GM11168 (cell line): ENCODE measurements around the gene SAP30L.

ENCODE experiments used
- in situ Hi-C: fragments of 300-500 bp; cut with MboI; formaldehyde crosslinking; loops from one replicate; pipeline ENCODE4 v1.12.0; 2022; ENCODE audit warnings: low sequenced_read_pairs; ENCODE audit not compliant: unreplicated experiment

SAP30L gene

DNA sequence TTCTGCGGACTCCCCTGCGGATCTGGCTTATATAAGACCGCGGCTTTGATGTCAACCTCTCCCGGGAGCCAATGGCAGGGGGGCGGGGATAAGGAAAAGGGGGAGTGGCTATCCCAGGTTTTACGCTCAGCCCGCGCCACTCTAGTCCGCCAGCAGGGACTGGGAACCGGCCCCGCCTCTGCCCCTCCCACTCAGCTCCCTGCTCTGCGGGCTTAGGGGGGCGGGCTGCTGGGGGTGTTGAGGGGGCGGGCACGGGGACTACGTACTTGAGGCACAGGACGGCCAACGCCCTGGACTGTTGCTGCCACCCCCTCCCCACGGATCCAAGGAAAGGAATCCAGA lies 32.4 kb downstream of the SAP30L start, which contains the start of gene HAND1:
HAND1 (minus strand) TSS at position 4 of the 342 bp plus-strand sequence. CDS start 219 bp downstream, outside the sequence.
- in situ Hi-C loops, result no loop called here

DNA sequence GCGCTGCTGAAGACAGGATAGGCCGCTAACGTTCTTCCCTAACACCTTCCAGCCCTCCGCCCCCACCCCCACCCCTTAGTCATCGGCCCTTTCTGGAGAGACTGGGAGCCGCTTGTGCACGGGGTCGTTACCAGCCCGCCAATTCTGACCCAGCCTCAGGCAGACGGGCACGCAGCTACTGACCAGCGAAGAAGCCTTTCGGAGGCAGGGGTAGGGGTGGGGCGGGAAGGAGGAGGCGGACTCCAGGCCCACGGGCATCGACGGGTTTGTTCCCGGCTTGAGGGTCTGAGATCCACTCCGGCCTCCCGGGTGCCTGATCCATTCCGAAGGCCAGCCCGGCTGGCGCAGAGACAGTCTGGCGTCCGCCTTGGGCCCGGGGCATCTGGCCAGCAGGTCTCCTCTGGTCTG lies 33.0 kb downstream of the SAP30L start:
- in situ Hi-C loops, result no loop called here

DNA sequence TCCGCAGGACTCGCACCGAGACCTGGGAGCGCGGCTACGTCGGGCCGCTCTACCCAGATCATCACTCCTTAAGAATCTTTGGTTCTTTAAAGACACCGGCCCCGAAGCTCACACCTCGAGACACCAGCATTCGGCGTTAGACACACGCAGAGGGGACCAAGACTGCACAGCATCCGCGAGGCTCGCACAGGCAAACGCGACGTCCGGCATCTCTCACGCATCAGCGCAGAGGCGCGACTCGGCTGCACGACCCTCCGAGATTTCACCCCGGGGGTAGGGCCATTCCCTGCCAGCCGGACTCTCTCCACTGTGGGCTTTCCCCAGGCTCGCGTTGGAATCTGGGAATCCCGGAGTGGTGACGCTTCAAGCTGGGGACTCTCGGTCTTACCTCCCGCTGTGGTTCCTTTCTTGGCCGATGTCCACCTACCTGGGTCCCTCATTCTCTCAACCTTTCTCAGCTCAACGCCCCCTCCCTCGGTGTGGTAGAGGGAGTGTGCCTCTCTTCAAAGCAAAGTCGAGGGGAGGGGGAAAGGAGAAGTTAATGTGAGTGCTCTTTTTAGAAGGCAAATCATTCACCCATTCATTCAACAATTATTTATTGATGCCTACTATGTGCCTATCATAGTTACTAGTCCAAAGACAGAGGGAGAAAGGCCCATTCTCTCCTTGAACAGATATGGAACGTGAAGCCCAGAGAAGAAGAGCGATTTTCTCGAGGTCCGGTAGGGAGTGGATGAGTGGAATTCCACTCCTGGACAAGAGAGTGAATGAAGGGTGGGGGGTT lies 33.6 kb downstream of the SAP30L start:
- in situ Hi-C loops, result no loop called here

DNA sequence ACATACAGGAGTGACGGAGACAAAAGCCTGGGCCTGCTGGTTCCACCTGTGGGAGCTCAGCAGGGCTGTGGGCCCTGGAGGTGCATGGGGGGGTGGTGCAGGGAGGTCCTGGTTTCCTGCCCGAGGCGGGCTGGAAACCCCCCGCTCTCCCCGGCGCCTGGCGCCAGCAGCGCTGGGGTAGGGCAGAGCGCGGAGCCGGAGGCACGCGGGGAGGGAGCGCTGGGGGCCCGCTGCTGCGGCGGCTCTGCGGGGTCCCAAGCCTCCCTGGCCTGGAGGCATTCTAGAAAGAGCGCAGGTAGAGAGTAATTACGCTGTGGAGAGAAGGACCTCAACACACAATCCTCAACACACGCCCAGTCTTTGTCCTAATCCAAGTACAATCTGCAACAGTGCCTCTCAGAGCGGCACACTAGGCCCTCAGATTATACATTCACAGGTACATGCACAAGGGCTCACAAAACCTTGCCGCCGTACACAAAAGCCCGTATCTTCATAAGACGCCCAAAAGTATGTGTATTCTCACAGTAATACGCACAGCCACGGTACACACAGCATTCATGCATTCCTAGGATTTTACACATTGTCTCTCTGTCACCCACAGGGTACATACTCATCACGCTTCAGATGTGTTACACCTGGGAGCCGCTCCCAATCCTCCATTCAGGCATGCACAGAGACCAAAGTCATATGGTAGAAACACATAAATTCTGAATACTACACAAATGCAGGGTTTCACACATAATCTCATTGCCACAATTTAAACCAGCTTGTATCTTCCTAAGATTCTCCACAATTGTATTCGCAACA lies 34.4 kb downstream of the SAP30L start:
- in situ Hi-C loops, result no loop called here

DNA sequence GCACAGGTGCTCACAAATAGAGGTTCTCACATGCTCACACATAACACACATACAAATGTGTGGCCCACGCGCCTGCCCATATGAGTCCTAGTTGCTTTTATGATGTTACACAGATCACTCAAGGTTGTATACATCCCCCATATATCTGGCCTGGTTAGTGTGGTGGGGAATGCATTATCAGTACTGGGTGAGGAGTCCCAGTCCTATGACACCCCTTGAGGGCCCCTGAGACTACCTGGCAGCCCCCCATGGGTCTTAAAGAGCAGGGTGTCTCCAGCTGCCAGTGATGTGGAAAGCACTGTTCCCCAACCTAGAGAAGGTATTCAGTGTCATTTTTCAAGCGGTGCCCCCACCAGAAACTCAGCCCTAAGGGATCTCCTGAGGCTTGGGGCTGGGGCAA lies 35.0 kb downstream of the SAP30L start:
- in situ Hi-C loops, result no loop called here

DNA sequence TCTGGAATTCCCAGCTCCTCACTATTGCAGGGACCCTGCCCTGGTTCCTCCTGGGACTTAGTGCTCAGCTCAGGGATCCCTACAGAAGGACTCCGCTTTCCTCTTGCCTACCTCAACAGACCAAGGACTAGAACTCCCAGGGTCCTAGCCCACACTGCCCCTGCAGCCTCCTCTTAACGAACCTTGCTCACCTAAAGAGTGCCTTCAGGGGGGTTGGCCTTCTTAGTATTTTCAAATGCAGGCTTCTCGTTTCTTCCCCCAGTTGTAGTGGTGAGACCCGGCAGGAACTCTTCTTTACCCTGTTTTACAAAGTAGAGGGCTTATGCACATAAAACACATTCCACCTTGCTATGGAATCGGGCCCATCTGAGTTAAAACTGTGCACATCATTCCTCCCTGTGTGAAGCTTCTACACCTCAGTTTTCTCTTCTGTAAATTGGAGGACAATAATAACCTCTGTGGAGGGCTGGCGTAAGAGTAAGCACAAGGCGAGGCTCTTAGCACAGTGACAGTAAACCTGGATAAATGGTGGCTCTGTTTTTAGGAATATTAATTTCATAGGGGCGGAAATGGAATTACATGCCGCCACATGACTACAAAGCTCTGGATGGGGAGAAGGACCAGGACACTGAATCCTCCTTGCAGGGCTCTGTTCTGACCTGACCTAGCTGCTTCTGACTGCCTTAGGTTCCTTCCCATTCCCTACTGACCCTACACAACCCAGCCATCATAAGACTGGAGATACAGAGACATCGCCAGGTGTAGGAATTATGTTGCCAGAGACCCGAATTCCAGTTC lies 36.0 kb downstream of the SAP30L start:
- in situ Hi-C loops, result no loop called here

DNA sequence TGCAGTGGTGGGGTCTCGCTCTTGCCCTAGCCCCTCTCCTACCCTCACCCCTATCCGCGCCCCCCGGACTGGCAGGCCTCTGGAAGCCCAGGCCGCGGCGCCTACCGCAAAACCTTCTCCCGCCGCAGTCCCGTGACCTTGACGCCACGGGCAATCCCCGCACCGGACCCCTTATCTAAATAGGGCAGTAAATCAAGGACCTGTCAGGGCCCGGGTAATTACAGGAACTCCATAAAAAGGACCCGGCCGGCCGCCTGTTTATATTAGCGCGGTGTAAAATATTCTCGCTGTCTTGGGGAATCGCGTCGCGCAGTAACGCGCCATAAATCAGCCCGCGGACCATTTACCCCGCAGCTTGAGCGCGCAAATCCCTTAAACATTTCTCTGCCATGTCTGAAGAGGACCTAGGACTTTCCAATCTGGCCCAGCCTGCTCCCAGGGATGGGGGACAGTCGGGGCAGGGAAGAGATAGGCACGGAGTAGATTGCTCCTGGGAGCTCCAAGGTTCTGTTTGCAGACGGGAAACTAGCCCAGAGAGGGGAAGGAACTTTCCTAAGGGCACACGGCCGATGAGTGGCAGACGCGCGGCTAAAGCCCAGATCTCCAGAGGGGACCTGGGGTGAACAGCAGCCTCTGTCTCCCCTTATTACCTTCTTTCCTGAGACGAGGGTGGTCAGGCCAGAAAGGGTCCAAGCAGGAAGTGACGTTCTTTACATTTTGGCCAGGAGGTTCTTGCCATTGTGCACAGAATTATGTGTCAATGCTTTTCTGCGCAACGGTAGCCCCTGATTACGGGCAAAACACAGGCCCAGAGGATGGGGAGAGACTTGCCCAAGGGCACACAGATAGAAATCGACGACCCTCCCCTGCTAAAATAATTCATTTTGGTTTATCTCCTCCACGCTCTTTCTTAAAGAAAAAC lies 37.0 kb downstream of the SAP30L start:
- in situ Hi-C loops, result no loop called here

DNA sequence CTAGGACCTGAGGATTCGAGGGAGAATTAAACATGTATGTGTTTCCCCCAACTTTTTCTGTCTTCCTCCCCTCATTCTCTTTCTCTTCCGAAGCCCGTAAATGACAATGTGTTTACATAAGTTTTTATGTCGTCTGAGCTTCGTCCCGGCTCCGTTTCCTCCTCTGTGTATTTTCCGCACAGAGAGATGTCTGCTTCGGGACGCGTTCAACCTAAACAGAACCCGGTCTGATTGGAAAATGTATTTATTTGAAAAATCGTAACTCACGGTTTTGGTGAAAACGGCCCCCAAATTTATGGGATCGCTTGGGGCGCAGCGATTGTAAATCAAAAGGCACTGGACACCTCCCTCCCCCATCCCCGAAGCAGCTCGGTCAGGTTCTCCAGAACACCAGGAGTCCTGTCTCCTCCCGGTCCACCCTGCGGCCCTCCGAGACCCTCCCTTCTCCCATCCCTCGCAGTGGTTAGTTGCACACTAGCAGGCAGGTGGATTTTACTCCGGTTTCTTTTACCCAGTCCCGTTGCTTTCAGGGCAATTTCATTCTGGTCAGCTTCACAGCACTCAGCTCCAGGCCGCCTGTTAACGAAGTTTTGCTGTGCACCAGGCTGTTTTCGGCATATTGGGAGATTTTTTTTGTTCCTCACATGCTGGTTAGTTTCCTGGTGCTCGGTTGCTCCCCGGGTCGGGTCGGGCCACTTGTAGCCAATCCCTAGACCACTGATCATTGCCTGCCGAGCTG lies 38.0 kb downstream of the SAP30L start:
- in situ Hi-C loops, result no loop called here

DNA sequence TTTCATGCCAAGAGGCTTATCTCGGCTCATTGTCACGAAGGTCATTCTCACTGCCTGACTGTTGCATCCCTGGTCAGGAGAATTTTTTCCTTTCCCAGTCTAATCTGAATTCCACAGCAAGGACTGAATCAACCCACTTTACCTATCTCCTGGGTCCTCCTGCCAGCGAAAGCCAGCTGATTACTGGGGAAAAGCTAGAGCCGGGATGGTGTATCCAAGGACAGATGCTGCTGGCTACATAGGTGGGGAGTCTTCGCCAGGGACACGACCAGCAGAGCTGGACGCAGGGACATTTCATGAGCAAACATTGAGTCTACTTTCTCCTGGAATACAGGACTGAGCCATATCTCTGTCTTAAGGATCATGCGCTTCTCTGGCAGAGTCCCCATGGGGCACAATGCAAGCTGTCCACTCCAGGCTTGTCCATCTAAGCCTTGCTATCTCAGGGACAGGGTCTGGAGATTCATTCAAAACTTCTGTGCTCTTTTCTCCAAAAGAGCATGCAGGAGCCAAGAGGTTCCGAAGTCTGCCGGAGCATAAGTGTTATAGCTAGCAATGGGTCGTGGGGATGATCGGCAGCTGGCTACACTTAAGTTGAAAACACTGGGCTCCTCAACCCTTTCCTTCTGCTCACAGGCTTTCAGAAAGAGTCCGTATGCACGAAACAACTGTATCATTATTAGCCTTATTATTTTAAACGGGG lies 38.7 kb downstream of the SAP30L start:
- in situ Hi-C loops, result no loop called here

DNA sequence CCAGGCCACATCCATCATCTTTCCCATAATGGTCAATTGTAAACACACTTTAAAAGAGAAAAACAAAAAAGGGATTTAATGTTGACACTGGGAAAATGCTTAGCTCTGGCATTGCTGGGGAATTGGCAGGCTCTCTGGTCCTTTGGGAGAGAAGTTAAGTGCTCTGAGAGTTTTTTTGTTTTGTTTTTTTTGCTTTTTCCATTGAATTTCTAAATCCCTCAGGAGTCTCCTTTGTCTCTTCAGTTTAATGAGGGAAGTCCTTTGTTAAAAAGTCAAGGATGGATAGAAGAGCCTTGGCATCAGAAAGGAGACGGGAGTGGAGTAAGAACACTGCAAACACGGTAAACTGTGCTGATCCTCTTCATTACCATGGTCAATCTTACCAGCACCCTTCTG lies 39.3 kb downstream of the SAP30L start:
- in situ Hi-C loops, result no loop called here

DNA sequence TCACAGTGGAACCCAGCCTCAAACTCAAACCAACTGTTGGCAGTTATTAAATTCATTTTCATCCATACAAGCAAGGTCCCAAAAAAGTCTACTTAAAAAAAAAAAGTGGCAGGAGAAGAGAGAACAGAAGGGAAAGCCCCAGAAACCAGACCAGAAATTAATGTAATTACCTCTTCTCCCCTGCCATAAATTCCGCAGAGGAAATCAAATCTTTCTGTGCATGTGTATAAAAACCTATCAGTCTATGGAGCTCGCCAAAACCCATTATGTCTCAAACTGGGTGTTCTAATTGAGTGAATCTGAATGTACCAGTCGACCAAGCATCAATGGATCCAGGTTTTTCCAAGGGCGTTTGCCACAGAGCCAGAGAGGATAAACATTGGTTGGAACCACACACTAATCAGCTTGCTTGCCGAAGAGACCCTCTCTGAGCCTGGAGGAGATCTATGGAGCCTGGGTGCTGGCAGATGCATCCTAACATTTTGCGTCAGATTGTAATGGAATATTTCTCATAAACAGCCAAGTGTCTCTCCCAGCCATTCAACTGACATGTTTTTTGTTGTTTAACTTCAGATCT lies 40.1 kb downstream of the SAP30L start:
- in situ Hi-C loops, result no loop called here

DNA sequence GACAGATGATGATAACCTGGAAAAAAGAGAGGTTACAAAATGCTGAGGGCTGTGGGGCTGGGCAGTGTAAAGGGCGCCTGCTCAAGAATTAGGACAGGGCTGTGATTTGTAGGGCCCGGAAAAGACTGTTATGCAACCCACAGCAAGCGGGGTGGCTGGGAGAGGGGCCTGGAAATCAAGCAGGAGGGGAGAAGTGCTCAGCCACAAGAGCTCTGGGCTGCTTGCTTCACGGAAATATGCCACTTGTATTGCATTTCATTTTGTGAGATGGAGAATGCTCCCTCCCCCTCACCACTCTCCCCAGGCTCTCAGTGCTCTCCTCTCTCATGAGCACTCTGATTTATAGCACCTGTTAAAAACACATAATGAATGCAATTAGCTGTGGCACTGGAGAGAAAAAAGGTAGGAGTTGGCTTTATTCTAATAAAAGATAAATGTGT lies 40.6 kb downstream of the SAP30L start:
- in situ Hi-C loops, result no loop called here

DNA sequence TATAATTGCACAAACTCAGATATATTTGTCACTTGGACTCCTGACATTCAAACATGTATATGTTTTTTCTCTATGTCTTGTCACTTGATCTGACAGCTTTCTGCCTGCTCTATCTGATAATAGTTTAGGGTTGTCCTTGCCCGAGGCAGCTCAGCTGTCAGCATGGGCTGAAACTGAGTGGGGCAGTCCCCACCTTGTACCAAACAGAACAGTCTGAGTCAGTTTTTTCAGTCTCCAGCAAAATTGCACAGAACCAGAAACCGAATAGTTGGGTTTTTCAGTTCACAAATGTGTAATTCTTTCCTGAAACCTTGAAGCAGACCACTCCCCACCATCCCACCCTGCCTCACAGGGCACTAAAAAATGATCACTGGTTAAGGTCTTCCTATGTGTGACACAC lies 41.7 kb downstream of the SAP30L start:
- in situ Hi-C loops, result no loop called here

DNA sequence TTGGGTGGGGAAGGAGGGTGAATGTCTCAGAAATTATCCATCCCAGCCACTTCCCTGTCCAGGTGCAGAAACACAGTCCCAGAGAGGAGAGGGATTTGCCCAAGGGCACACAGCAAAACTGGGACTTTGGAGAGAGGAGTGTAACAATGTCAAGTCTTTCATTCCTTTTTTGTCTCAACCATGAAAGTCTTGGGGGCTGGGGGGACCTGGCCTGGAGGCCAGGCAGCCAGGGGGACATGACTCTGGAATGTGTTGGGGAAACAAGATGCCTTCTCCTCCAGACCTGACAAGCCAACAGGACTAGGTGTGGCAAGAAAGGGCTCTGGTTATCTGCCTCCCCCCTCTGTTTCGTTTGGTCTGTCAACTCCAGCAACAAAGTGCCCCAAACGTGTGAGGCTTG lies 46.1 kb downstream of the SAP30L start:
- in situ Hi-C loops, result no loop called here

DNA sequence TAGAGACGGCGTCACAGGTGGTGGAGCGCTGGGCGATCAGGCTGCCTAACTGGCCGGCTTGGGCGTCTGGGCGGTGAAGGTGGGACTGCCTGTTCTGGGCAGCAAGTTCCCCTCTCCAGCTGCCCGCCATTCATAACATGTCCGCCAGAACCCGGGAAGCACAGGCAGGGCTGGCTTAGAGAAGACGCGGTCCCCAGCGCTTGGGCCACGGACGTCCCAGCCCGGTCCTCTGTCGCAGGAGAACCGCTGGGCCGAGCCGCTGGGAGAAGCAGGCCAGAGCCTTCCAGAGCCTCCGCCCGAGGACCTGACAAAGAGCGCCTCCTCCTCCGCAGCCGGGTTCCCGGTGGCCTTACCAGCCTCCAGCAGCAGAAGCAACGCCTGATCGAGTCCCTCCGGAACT lies 47.5 kb downstream of the SAP30L start:
- in situ Hi-C loops, result no loop called here

DNA sequence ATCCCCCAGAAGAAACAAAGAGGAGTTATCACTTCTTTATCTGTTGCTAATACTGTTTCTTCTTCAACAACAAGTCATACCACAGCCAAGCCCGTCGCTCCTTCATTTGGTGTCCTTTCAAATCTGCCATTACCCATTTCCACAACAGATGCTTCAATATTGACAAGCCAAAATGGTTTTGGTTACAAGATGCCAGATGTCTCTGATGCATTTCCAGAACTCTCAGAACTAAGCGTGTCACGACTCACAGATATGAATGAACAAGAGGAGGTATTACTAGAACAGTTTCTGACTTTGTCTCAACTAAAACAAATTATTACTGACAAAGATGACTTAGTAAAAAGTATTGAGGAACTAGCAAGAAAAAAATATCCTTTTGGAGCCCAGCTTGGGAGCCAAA lies 48.2 kb downstream of the SAP30L start:
- in situ Hi-C loops, result no loop called here

DNA sequence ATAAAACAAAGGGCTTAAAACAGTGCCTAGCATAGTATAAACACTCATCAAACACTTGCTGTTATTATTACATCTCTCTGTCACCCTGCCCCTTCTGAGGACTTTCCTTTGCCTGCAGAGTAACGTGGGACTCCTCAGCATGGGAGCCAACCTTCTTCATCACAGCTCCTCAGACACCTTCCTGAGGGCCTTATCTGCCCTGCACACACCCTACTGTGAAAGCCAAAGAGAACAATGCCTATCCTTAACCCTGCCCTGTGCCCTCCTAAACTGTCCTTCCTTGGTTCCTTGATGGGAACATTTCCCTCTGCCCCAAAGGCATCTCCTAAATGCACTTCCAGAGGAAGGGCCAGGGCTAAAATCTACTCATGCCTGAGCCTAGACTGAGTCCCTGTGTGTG lies 52.8 kb downstream of the SAP30L start:
- in situ Hi-C loops, result no loop called here

DNA sequence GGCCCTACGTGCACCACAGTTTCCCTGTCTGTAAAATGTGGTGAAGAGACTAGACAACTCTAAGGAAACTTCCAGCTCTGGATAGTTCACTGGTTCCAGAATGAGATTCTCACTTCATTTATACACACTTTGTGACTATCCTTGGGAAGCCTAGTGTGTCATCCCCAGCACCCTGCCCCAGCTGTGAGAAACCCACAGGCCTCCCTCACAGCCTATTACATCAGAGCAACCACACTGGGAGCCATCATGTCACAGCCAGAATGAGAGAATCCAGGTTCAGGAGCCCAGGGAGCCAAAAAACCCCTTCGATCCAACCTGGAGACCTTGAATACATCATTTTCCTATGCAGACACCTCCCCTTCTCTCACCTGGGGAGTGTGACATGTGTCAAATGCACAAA lies 53.2 kb downstream of the SAP30L start:
- in situ Hi-C loops, result no loop called here
